Activated B cell treated with CpG ODN at 0.5 μM for 24 hours (primary cell): Measurements from ENCODE around the gene APOL5. TPM values are rescaled to one million over a fixed set of nuclear protein-coding genes. Genes with fewer than 3 reads are reported as not detected.
A peak's percentile ranks its signal among the peaks of the same experiment; 100 is the strongest.

Source experiments
- ATAC-seq: fragments of 200-7000 bp; cut with Tn5 transposase; one replicate; pipeline ENCODE4 v1.10.0; 2021; ENCODE audit warnings: low read depth, mild to moderate bottlenecking, moderate library complexity
- CTCF ChIA-PET: fragments of 350-600 bp; sonication (Branson Sonifier 250); formaldehyde crosslinking; loops from one replicate; lab custom pipeline; 2021; ENCODE audit warnings: antibody characterized with exemption; lab: Charles Lee
- POLR2A ChIA-PET: fragments of 350-600 bp; sonication (Branson Sonifier 250); formaldehyde crosslinking; loops from one replicate; lab custom pipeline; 2021; ENCODE audit warnings: antibody characterized with exemption; lab: Charles Lee
- DNase-seq: peaks from one replicate; pipeline ENCODE4 v3.0.0; 2022
- H3K27ac Mint-ChIP-seq: one replicate; pipeline ENCODE4 v1.8.0; 2020; ENCODE audit warnings: mixed read lengths
- H3K27me3 Mint-ChIP-seq: one replicate; pipeline ENCODE4 v1.8.0; 2021; ENCODE audit warnings: mixed read lengths
- H3K36me3 Mint-ChIP-seq: one replicate; pipeline ENCODE4 v1.8.0; 2021; ENCODE audit warnings: low read depth, mixed read lengths
- H3K4me1 Mint-ChIP-seq: one replicate; pipeline ENCODE4 v1.8.0; 2021; ENCODE audit warnings: mixed read lengths
- H3K4me3 Mint-ChIP-seq: one replicate; pipeline ENCODE4 v1.8.0; 2020; ENCODE audit warnings: mild to moderate bottlenecking, mixed read lengths
- H3K9me3 Mint-ChIP-seq: one replicate; pipeline ENCODE4 v1.8.0; 2020; ENCODE audit warnings: mixed read lengths
- CTCF ChIP-seq: fragments of 200-600 bp; IDR thresholded peaks from one replicate; pipeline ENCODE4 v1.8.0; 2022; ENCODE audit warnings: antibody characterized with exemption, mild to moderate bottlenecking
- intact Hi-C: fragments of 100-400 bp; cut with micrococcal nuclease; formaldehyde crosslinking; loops from one replicate; pipeline ENCODE4 v1.15.1; 2024
- total RNA-seq: library from RNA; stranded (reverse); gene quantifications from 2 replicates; pipeline ENCODE4 v1.2.3, GENCODE V29; 2022

The APOL5 gene
- total RNA-seq, 1 donor from 2014 or later = not detected

GRCh38 chr22:35681454-35682052 is 36.1 kb upstream of the APOL5 start:
- intact Hi-C loops = no loop called here
- Mint-ChIP-seq H3K9me3 (peaks cover 3% of the 10 kb centered on the region), H3K4me1 (peaks cover 39% of the 10 kb centered on the region), H3K27me3 (peaks cover 6% of the 10 kb centered on the region), H3K36me3 (no peaks in the 10 kb centered on the region), H3K4me3 (no peak overlapping the region), H3K27ac (no peak overlapping the region)
- ChIA-PET POLR2A (no interaction called here), CTCF (no interaction called here)
- ATAC-seq = no peak
- no peak for TF ChIP-seq CTCF
- no peak for DNase-seq

GRCh38 chr22:35683560-35683959 is 34.1 kb upstream of the APOL5 start:
- POLR2A ChIA-PET = no interaction called here
- Mint-ChIP-seq H3K36me3 (no peaks in the 10 kb centered on the region), H3K4me1 (peaks cover 30% of the 10 kb centered on the region), H3K4me3 (no peak overlapping the region), H3K27me3 (peaks cover 6% of the 10 kb centered on the region), H3K27ac (no peak overlapping the region), H3K9me3 (peaks cover 3% of the 10 kb centered on the region)
- DNase-seq (no peak), ATAC-seq (no peak)
- TF ChIP-seq CTCF = peak; percentile 60
- CTCF ChIA-PET = no interaction called here
- intact Hi-C loops = no loop called here

- peaks cover 6% of the 10 kb centered on the region for H3K27me3 Mint-ChIP-seq
- peaks cover 23% of the 10 kb centered on the region for H3K4me1 Mint-ChIP-seq
- POLR2A ChIA-PET = no interaction called here
- peaks cover 3% of the 10 kb centered on the region for H3K9me3 Mint-ChIP-seq
- ATAC-seq (no peak), DNase-seq (no peak)
- no peak overlapping the region for H3K4me3 Mint-ChIP-seq
- no peak for TF ChIP-seq CTCF
- no peak overlapping the region for H3K27ac Mint-ChIP-seq
- intact Hi-C loops = no loop called here
- CTCF ChIA-PET = no interaction called here
- no peaks in the 10 kb centered on the region for H3K36me3 Mint-ChIP-seq
Observed at GRCh38 chr22:35684270-35684700, 33.4 kb upstream of the APOL5 start.

GRCh38 chr22:35684732-35685131 is 32.9 kb upstream of the APOL5 start:
- no peak for TF ChIP-seq CTCF
- H3K4me1 Mint-ChIP-seq = peaks cover 18% of the 10 kb centered on the region
- H3K27me3 Mint-ChIP-seq = peaks cover 6% of the 10 kb centered on the region
- CTCF ChIA-PET = no interaction called here
- H3K9me3 Mint-ChIP-seq = peaks cover 3% of the 10 kb centered on the region
- no peak overlapping the region for H3K4me3 Mint-ChIP-seq
- intact Hi-C loops = no loop called here
- POLR2A ChIA-PET = no interaction called here
- ATAC-seq (no peak), DNase-seq (no peak)
- H3K27ac Mint-ChIP-seq = no peak overlapping the region
- H3K36me3 Mint-ChIP-seq = no peaks in the 10 kb centered on the region

GRCh38 chr22:35685731-35686130 is 31.9 kb upstream of the APOL5 start:
- no peak for DNase-seq
- no peak for TF ChIP-seq CTCF
- Mint-ChIP-seq H3K27ac (no peak overlapping the region), H3K4me3 (no peak overlapping the region), H3K36me3 (no peaks in the 10 kb centered on the region), H3K27me3 (peaks cover 10% of the 10 kb centered on the region), H3K4me1 (peaks cover 15% of the 10 kb centered on the region), H3K9me3 (peaks cover 3% of the 10 kb centered on the region)
- intact Hi-C loops = no loop called here
- no peak for ATAC-seq
- CTCF ChIA-PET = no interaction called here
- POLR2A ChIA-PET = interaction anchor here (1.4 kb wide), 1 partner anchor 38 kb away, joined by 3 read pairs; the partner anchor contains the start of gene APOL6
